H1 (cell line): Measurements from ENCODE around the gene IRGQ. TPM values are rescaled to one million over a fixed set of nuclear protein-coding genes. Genes with fewer than 3 reads are reported as not detected.
A peak's percentile ranks its signal among the peaks of the same experiment; 100 is the strongest.

Experiments used
- CTCF ChIA-PET: fragments of 300-600 bp; sonication (Branson Sonifier 250); formaldehyde crosslinking; loops from one replicate; lab custom pipeline; 2021; ENCODE audit not compliant: partially characterized antibody; lab: Charles Lee
- POLR2A ChIA-PET: fragments of 300-600 bp; sonication (Branson Sonifier 250); formaldehyde crosslinking; loops from one replicate; lab custom pipeline; 2021; ENCODE audit warnings: inconsistent platforms; ENCODE audit not compliant: partially characterized antibody; lab: Charles Lee
- DNase-seq, 2 experiments: peaks; one replicate each; pipeline versions ENCODE4 v3.0.0 to v3.0.0-alpha.2; 2010 to 2022; ENCODE audit warnings: low spot score in 2 of 2, low read depth in 1 of 2, mixed read lengths in 1 of 2
- FAIRE-seq: peaks from 2 replicates; lab custom pipeline; 2011; peaks lifted over from hg19 to GRCh38; lab: Jason Lieb, UNC
- H2AFZ ChIP-seq: 2 replicates; pipeline ENCODE4 v1.8.1; 2012; ENCODE audit warnings: low read length, inconsistent platforms
- H2AK5ac ChIP-seq: 2 replicates; pipeline ENCODE4 v1.6.1; 2013; ENCODE audit warnings: low read depth, low read length
- H2BK120ac ChIP-seq: replicated peaks from 2 replicates; pipeline ENCODE3; 2013; ENCODE audit warnings: low read depth, low read length, inconsistent platforms
- H2BK12ac ChIP-seq: 2 replicates; pipeline ENCODE4 v1.6.1; 2013; ENCODE audit warnings: low read depth, low read length
- H2BK15ac ChIP-seq: 2 replicates; pipeline ENCODE4 v1.6.1; 2013; ENCODE audit warnings: low read length
- H2BK20ac ChIP-seq: 2 replicates; pipeline ENCODE4 v1.6.1; 2013; ENCODE audit warnings: low read length
- H2BK5ac ChIP-seq: 2 replicates; pipeline ENCODE4 v1.6.1; 2013; ENCODE audit warnings: low read depth, low read length
- H3K14ac ChIP-seq: 2 replicates; pipeline ENCODE4 v1.6.1; 2013; ENCODE audit warnings: inconsistent platforms; ENCODE audit not compliant: insufficient read length
- H3K18ac ChIP-seq: 2 replicates; pipeline ENCODE4 v1.6.1; 2013; ENCODE audit warnings: low read length; ENCODE audit errors: extremely low read depth
- H3K23ac ChIP-seq: 2 replicates; pipeline ENCODE4 v1.6.1; 2013; ENCODE audit warnings: inconsistent platforms; ENCODE audit not compliant: insufficient read length
- H3K23me2 ChIP-seq: 2 replicates; pipeline ENCODE4 v1.6.1; 2013; ENCODE audit warnings: low read depth, low read length
- H3K27ac ChIP-seq: 2 replicates; pipeline ENCODE4 v1.6.1; 2011; ENCODE audit warnings: low read depth, low read length, inconsistent platforms
- H3K27me3 ChIP-seq, 4 experiments: replicated peaks in 1 of 4; 1 replicate in 1 of 4; 2 replicates in 3 of 4; pipeline versions ENCODE4 v1.6.1 to v1.8.1; 2011 to 2013; ENCODE audit warnings: low read length in 3 of 4, mild to moderate bottlenecking in 3 of 4, inconsistent platforms in 2 of 4, mixed read lengths in 2 of 4, moderate library complexity in 1 of 4; ENCODE audit not compliant: control insufficient read depth in 3 of 4, insufficient read depth in 3 of 4; ENCODE audit errors: extremely low read depth in 1 of 4
- H3K36me3 ChIP-seq, 4 experiments: 2 replicates each; pipeline versions ENCODE4 v1.6.1 to v1.8.1; 2011 to 2013; ENCODE audit warnings: mild to moderate bottlenecking in 4 of 4, low read length in 3 of 4, moderate library complexity in 2 of 4, control low read depth in 1 of 4, inconsistent platforms in 1 of 4; ENCODE audit not compliant: insufficient read depth in 4 of 4, control insufficient read depth in 2 of 4
- H3K4ac ChIP-seq: replicated peaks from 2 replicates; pipeline ENCODE3; 2013; ENCODE audit warnings: low read length, low read depth, mixed read lengths, inconsistent platforms; ENCODE audit not compliant: insufficient read length
- H3K4me1 ChIP-seq, 4 experiments: replicated peaks in 1 of 4; 1 replicate in 1 of 4; 2 replicates in 3 of 4; pipeline versions ENCODE4 v1.6.1 to v1.8.1; 2011 to 2013; ENCODE audit warnings: low read length in 3 of 4, inconsistent platforms in 2 of 4, mixed read lengths in 1 of 4; ENCODE audit not compliant: insufficient read depth in 4 of 4, control insufficient read depth in 3 of 4
- H3K4me2 ChIP-seq, 2 experiments: 2 replicates each; pipeline versions ENCODE4 v1.6.1 to v1.8.1; 2011 to 2013; ENCODE audit warnings: low read depth in 2 of 2, low read length in 2 of 2, control low read depth in 1 of 2, inconsistent platforms in 1 of 2, mild to moderate bottlenecking in 1 of 2; ENCODE audit not compliant: insufficient read depth in 1 of 2
- H3K4me3 ChIP-seq, 4 experiments: fragments of 200-600, 300-600 bp in 1 of 4; sonication (generic), shearing (Covaris generic), sonication (Bioruptor Twin) in 1 of 4; 2 replicates each; pipeline versions ENCODE4 v1.5.1 to v1.8.1; 2011 to 2016; ENCODE audit warnings: low read length in 4 of 4, low read depth in 3 of 4, control low read depth in 2 of 4, inconsistent platforms in 2 of 4, mild to moderate bottlenecking in 2 of 4, mixed read lengths in 1 of 4, moderate library complexity in 1 of 4; ENCODE audit not compliant: insufficient read depth in 2 of 4; ENCODE audit errors: extremely low read depth in 1 of 4
- H3K56ac ChIP-seq: replicated peaks from 2 replicates; pipeline ENCODE3; 2013; ENCODE audit warnings: low read depth, mild to moderate bottlenecking, mixed read lengths, low read length, inconsistent platforms; ENCODE audit not compliant: insufficient read length
- H3K79me1 ChIP-seq: 2 replicates; pipeline ENCODE4 v1.6.1; 2013; ENCODE audit warnings: low read depth, low read length, control low read depth
- H3K79me2 ChIP-seq, 2 experiments: 2 replicates each; pipeline versions ENCODE4 v1.6.1 to v1.8.1; 2012 to 2013; ENCODE audit warnings: low read length in 2 of 2, mild to moderate bottlenecking in 2 of 2, inconsistent platforms in 1 of 2; ENCODE audit not compliant: insufficient read depth in 2 of 2, control insufficient read depth in 1 of 2
- H3K9ac ChIP-seq, 4 experiments: replicated peaks in 1 of 4; 1 replicate in 1 of 4; 2 replicates in 3 of 4; pipeline versions ENCODE4 v1.6.1 to v1.8.1; 2011 to 2013; ENCODE audit warnings: low read depth in 3 of 4, low read length in 3 of 4, control low read depth in 2 of 4, mild to moderate bottlenecking in 2 of 4, moderate library complexity in 2 of 4, inconsistent platforms in 1 of 4; ENCODE audit errors: extremely low read depth in 1 of 4
- H3K9me3 ChIP-seq, 2 experiments: 2 replicates each; pipeline versions ENCODE4 v1.6.1 to v1.8.1; 2012 to 2013; ENCODE audit warnings: mild to moderate bottlenecking in 2 of 2, moderate library complexity in 2 of 2, control low read depth in 1 of 2, inconsistent platforms in 1 of 2, low read depth in 1 of 2, low read length in 1 of 2, mixed read lengths in 1 of 2; ENCODE audit not compliant: insufficient read depth in 2 of 2
- H4K20me1 ChIP-seq, 2 experiments: replicated peaks in 1 of 2; 2 replicates each; pipeline versions ENCODE3 to v1.8.1; 2011 to 2013; ENCODE audit warnings: inconsistent platforms in 2 of 2, low read length in 2 of 2, mild to moderate bottlenecking in 1 of 2; ENCODE audit not compliant: insufficient read depth in 2 of 2, control insufficient read depth in 1 of 2
- H4K5ac ChIP-seq: 2 replicates; pipeline ENCODE4 v1.6.1; 2013; ENCODE audit warnings: low read length, low read depth, mixed read lengths, inconsistent platforms; ENCODE audit not compliant: insufficient read length
- H4K8ac ChIP-seq: 2 replicates; pipeline ENCODE4 v1.8.0; 2013; ENCODE audit warnings: mild to moderate bottlenecking, moderate library complexity, low read length, inconsistent platforms; ENCODE audit not compliant: insufficient read depth; ENCODE audit errors: extremely low read depth
- H4K91ac ChIP-seq: replicated peaks from 2 replicates; pipeline ENCODE3; 2013; ENCODE audit warnings: low read length, mixed read lengths, inconsistent platforms; ENCODE audit not compliant: insufficient read length
- WGBS, 2 experiments: shearing (Covaris generic) in 1 of 2; methylation state at CpG; one replicate each; pipeline versions ENCODE4 v1.1.6 to v1.1.7; 2013 to 2015; ENCODE audit warnings: low lambda C conversion rate in 2 of 2, mixed read lengths in 2 of 2, inconsistent platforms in 1 of 2, low coverage in 1 of 2, missing lambda C conversion rate in 1 of 2; ENCODE audit not compliant: insufficient replicate concordance in 2 of 2, insufficient coverage in 1 of 2, insufficient read length in 1 of 2; ENCODE audit errors: extremely low coverage in 1 of 2, missing lambda C conversion rate in 1 of 2; 5-methylcytosine and 5-hydroxymethylcytosine counted together
- polyA plus RNA-seq, 7 experiments: library from polyadenylated mRNA; depleted of rRNA in 3 of 7; stranded (reverse) in 5 of 7; unstranded in 2 of 7; fragments of >200 nt in 5 of 7; fragments of 200-250 nt in 2 of 7; gene quantifications; 1 replicate in 5 of 7; 2 replicates in 1 of 7; 4 replicates in 1 of 7; pipeline versions ENCODE4 v1.2.1 to v1.2.3, GENCODE V29; 2011 to 2013; ENCODE audit warnings: missing spikeins in 2 of 7, mixed read lengths in 2 of 7
- total RNA-seq: library from RNA; stranded (reverse); fragmentation: NEBNext Ultra II Directional; extraction: Animal tissue kit (Norgen Biotek cat#: 25700); gene quantifications from 2 replicates; pipeline ENCODE4 v1.2.1, GENCODE V29; 2021
- TF ChIP-seq, protein P1 (sequence below): IDR thresholded peaks from 2 replicates; pipeline ENCODE4 v1.6.1; 2012; ENCODE audit warnings: low read length, inconsistent platforms

IRGQ gene
- total and polyA plus RNA-seq, 2 of the 8 experiments (the other 6 are each of a cell fraction or from before 2014, with no cell fraction given): 16.0 to 42.9 TPM

DNA sequence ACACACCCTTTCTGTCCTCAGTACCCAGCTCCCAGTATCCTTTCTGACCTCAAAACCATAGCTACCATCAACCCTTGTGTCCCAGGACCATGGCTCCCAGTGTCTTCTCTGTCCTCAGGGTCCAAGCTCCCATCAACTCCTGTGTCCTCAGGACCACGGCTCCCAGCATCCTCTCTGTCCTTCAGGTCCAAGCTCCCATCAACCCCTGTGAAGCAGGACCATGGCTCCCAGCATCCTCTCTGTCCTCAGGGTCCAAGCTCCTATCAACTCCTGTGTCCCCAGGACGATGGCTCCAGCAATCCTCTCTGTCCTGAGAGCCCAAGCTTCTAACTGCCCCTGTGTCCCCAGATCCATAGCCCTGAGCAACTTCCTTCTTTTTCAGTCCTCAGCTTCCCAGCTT is 45.4 kb upstream of the IRGQ start:
- Histone ChIP-seq H3K27ac (no peak overlapping the region), H4K8ac (no peak overlapping the region), H3K4ac (no peak overlapping the region), H3K23ac (no peak overlapping the region), H3K14ac (no peak overlapping the region), H3K4me1 (peaks cover 3 to 14% (median 10%) of the 10 kb centered on the region in 4 experiments; a peak in 6 of 7 replicates), H3K4me2 (no peak overlapping the region; a peak in 1 of 4 replicates), H3K23me2 (peaks cover 11% of the 10 kb centered on the region), H2BK12ac (no peak overlapping the region), H3K56ac (no peak overlapping the region), H3K36me3 (no peaks in the 10 kb centered on the region), H3K9me3 (no peaks in the 10 kb centered on the region), H3K4me3 (no peak overlapping the region), H2BK120ac (no peak overlapping the region), H3K79me2 (no peaks in the 10 kb centered on the region), H2BK5ac (no peak overlapping the region), H4K20me1 (no peaks in the 10 kb centered on the region), H3K27me3 (peaks cover 11 to 48% (median 29%) of the 10 kb centered on the region in 4 experiments), H2AFZ (0 out of 2 replicates have a peak overlapping the region, but pooled peaks have one; percentile 6), H3K18ac (no peak overlapping the region), H3K9ac (no peak overlapping the region), H4K5ac (no peak overlapping the region), H2BK15ac (no peak overlapping the region), H2BK20ac (no peak overlapping the region), H3K79me1 (peaks cover 2% of the 10 kb centered on the region; the same call in 1 of the 2 replicates), H2AK5ac (no peak overlapping the region; the same call in 1 of the 2 replicates), H4K91ac (no peak overlapping the region)
- 69% methylated on average over 2 of the region's 2 CpGs; no CpG with 5 or more reads in 1 of the 2 experiments for WGBS, 2 experiments
- ChIA-PET CTCF (interaction anchor here (0.8 to 2.0 kb wide), 9 partner anchors 11 to 121 kb away, joined by 3 to 17 read pairs (median 4); partner anchors contain the start of gene PLAUR), POLR2A (interaction anchor here (0.9 to 1.5 kb wide), 5 partner anchors 10 to 37 kb away, joined by 3 to 4 read pairs (median 3); no protein-coding TSS in a partner anchor)
- DNase-seq (no peak), FAIRE-seq (no peak)
- TF ChIP-seq, protein P1, sequence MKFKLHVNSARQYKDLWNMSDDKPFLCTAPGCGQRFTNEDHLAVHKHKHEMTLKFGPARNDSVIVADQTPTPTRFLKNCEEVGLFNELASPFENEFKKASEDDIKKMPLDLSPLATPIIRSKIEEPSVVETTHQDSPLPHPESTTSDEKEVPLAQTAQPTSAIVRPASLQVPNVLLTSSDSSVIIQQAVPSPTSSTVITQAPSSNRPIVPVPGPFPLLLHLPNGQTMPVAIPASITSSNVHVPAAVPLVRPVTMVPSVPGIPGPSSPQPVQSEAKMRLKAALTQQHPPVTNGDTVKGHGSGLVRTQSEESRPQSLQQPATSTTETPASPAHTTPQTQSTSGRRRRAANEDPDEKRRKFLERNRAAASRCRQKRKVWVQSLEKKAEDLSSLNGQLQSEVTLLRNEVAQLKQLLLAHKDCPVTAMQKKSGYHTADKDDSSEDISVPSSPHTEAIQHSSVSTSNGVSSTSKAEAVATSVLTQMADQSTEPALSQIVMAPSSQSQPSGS: no peak
